22Rv1 (cell line): Measurements from ENCODE around the gene RTTN.

Experiments used
- ZFX ChIP-seq: fragments of 450-650 bp; IDR thresholded peaks from 2 replicates; pipeline ENCODE4 v1.6.1; 2017; ENCODE audit warnings: antibody characterized with exemption, borderline replicate concordance
- TF ChIP-seq, protein P1 (sequence below): fragments of 450-650 bp; IDR thresholded peaks from 2 replicates; pipeline ENCODE4 v1.5.1; 2017; ENCODE audit warnings: mild to moderate bottlenecking

DNA sequence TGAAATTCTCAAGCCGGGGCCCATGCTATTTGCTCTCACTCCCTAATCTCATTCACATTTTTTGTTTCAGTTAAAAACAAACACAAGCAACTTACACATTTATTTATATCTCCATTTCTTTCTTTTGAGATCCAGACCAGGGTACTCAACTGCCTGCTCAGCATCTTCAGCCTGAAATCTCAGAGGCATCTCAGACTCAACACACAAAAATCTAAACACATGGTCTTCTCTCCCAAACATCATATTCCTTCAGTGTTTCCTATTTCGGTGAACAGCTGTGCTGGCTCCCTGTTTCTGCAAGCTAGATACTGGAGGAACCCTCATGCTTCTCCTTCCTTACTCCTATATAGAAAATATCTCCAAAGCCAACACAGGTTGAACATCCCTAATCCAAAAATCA is 11.3 kb upstream of the RTTN start:
- TF ChIP-seq, protein P1, sequence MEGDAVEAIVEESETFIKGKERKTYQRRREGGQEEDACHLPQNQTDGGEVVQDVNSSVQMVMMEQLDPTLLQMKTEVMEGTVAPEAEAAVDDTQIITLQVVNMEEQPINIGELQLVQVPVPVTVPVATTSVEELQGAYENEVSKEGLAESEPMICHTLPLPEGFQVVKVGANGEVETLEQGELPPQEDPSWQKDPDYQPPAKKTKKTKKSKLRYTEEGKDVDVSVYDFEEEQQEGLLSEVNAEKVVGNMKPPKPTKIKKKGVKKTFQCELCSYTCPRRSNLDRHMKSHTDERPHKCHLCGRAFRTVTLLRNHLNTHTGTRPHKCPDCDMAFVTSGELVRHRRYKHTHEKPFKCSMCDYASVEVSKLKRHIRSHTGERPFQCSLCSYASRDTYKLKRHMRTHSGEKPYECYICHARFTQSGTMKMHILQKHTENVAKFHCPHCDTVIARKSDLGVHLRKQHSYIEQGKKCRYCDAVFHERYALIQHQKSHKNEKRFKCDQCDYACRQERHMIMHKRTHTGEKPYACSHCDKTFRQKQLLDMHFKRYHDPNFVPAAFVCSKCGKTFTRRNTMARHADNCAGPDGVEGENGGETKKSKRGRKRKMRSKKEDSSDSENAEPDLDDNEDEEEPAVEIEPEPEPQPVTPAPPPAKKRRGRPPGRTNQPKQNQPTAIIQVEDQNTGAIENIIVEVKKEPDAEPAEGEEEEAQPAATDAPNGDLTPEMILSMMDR, result no peak
- TF ChIP-seq ZFX, result no peak
